Measurements from ENCODE around the gene GGA1. TPM values are rescaled to one million over a fixed set of nuclear protein-coding genes. Genes with fewer than 3 reads are reported as not detected.

GGA1 gene
- total RNA-seq, 1 experiment from 2014 or later: 52.7 TPM

- CTCF ChIA-PET: interaction anchor here (0.6 to 5.2 kb wide), 7 partner anchors 12 to 204 kb away, joined by 3 to 44 read pairs (median 3); no protein-coding TSS in a partner anchor
- H3K27ac Mint-ChIP-seq (ENCODE audit: low read depth, unreplicated experiment): peak overlapping the region; percentile 87
- H3K4me1 Mint-ChIP-seq (ENCODE audit: insufficient read depth, unreplicated experiment): peaks cover 22% of the 10 kb centered on the region
- no peaks in the 10 kb centered on the region for H3K9me3 Mint-ChIP-seq (ENCODE audit: unreplicated experiment)
- TF ChIP-seq CTCF (IDR thresholded peaks at IDR 0.05; ENCODE audit: unreplicated experiment): no peak
- intact Hi-C loops (cut with micrococcal nuclease): loop anchor here (1.0 to 2.0 kb wide), 2 partner anchors 14 to 19 kb away; no protein-coding TSS in a partner anchor
- H3K36me3 Mint-ChIP-seq (ENCODE audit: insufficient read depth, unreplicated experiment): peaks cover 18% of the 10 kb centered on the region
- peak overlapping the region; percentile 89 for H3K4me3 Mint-ChIP-seq (ENCODE audit: unreplicated experiment)
- TSS peak; percentile 100 for BruUV-seq (replicated peaks)
- H3K27me3 Mint-ChIP-seq (ENCODE audit: insufficient read depth, unreplicated experiment): no peaks in the 10 kb centered on the region
- POLR2A ChIA-PET: interaction anchor here (0.7 to 3.6 kb wide), 31 partner anchors 9 to 239 kb away, joined by 3 to 49 read pairs (median 5); partner anchors contain the start of genes ANKRD54, GCAT, GGA1 and LGALS1
- DNase-seq (ENCODE audit: unreplicated experiment): no peak
These were observed 49.0 kb downstream of the GGA1 start for GRCh38 chr22:37657590-37658132.

GRCh38 chr22:37658133-37659065 is 49.8 kb downstream of the GGA1 start, which contains the start of gene PDXP:
PDXP (plus strand) TSS chr22:37658723; CDS start chr22:37658783, 60 bp downstream.
- peak within 1 kb of the TSS; percentile 89 for H3K4me3 Mint-ChIP-seq (ENCODE audit: unreplicated experiment)
- no peak for TF ChIP-seq CTCF (IDR thresholded peaks at IDR 0.05; ENCODE audit: unreplicated experiment)
- POLR2A ChIA-PET: interaction anchor here (0.6 to 3.6 kb wide), 40 partner anchors 8 to 740 kb away, joined by 3 to 49 read pairs (median 4); partner anchors contain the start of genes ANKRD54, C22orf23, GCAT and GGA1
- peak; percentile 100 for DNase-seq (ENCODE audit: unreplicated experiment)
- H3K4me1 Mint-ChIP-seq (ENCODE audit: insufficient read depth, unreplicated experiment): peaks cover 22% of the 10 kb centered on the region
- intact Hi-C loops (cut with micrococcal nuclease): loop anchor here (1.0 to 2.0 kb wide), 2 partner anchors 15 to 18 kb away; no protein-coding TSS in a partner anchor
- BruUV-seq (replicated peaks): no TSS peak
- H3K36me3 Mint-ChIP-seq (ENCODE audit: insufficient read depth, unreplicated experiment): peaks cover 18% of the 10 kb centered on the region
- H3K9me3 Mint-ChIP-seq (ENCODE audit: unreplicated experiment): no peaks in the 10 kb centered on the region
- CTCF ChIA-PET: interaction anchor here (0.6 to 5.2 kb wide), 6 partner anchors 11 to 203 kb away, joined by 3 to 44 read pairs (median 3); no protein-coding TSS in a partner anchor
- peak within 1 kb of the TSS; percentile 87 for H3K27ac Mint-ChIP-seq (ENCODE audit: low read depth, unreplicated experiment)
- H3K27me3 Mint-ChIP-seq (ENCODE audit: insufficient read depth, unreplicated experiment): no peaks in the 10 kb centered on the region

GRCh38 chr22:37659066-37659896 is 50.6 kb downstream of the GGA1 start:
- Mint-ChIP-seq H3K27ac (ENCODE audit: low read depth, unreplicated experiment) (no peak overlapping the region), H3K36me3 (ENCODE audit: insufficient read depth, unreplicated experiment) (peaks cover 22% of the 10 kb centered on the region), H3K4me1 (ENCODE audit: insufficient read depth, unreplicated experiment) (peaks cover 22% of the 10 kb centered on the region), H3K27me3 (ENCODE audit: insufficient read depth, unreplicated experiment) (no peaks in the 10 kb centered on the region), H3K9me3 (ENCODE audit: unreplicated experiment) (no peaks in the 10 kb centered on the region), H3K4me3 (ENCODE audit: unreplicated experiment) (peak overlapping the region; percentile 89)
- CTCF ChIA-PET: interaction anchor here (0.6 to 5.2 kb wide), 4 partner anchors 11 to 88 kb away, joined by 3 to 30 read pairs (median 4); no protein-coding TSS in a partner anchor
- POLR2A ChIA-PET: interaction anchor here (0.6 to 3.6 kb wide), 17 partner anchors 9 to 294 kb away, joined by 3 to 49 read pairs (median 10); partner anchors contain the start of genes C22orf23, GCAT, GGA1 and LGALS1
- DNase-seq (ENCODE audit: unreplicated experiment): no peak
- no peak for TF ChIP-seq CTCF (IDR thresholded peaks at IDR 0.05; ENCODE audit: unreplicated experiment)
- intact Hi-C loops (cut with micrococcal nuclease): loop anchor here (2.0 kb wide), 1 partner anchor 18 kb away; no protein-coding TSS in a partner anchor
- BruUV-seq (replicated peaks): no TSS peak

All from MCF 10A (cell line).